Endothelial cell (in vitro differentiated cells): Measurements from ENCODE around the gene GLTPD2. TPM values are rescaled to one million over a fixed set of nuclear protein-coding genes. Genes with fewer than 3 reads are reported as not detected.

Experiments used
- DNase-seq: peaks from one replicate; pipeline ENCODE4 v3.0.0; 2021; ENCODE audit warnings: low spot score
- H3K27ac Mint-ChIP-seq: one replicate; pipeline ENCODE4 v1.8.0; 2021; ENCODE audit warnings: mixed read lengths, inconsistent platforms; ENCODE audit not compliant: unreplicated experiment
- H3K27me3 Mint-ChIP-seq: one replicate; pipeline ENCODE4 v1.8.0; 2021; ENCODE audit warnings: mild to moderate bottlenecking, moderate library complexity, mixed read lengths, inconsistent platforms; ENCODE audit not compliant: unreplicated experiment
- H3K36me3 Mint-ChIP-seq: one replicate; pipeline ENCODE4 v1.8.0; 2021; ENCODE audit warnings: mild to moderate bottlenecking, low read depth, mixed read lengths, inconsistent platforms; ENCODE audit not compliant: unreplicated experiment
- H3K4me1 Mint-ChIP-seq: one replicate; pipeline ENCODE4 v1.8.0; 2021; ENCODE audit warnings: mild to moderate bottlenecking, mixed read lengths, inconsistent platforms; ENCODE audit not compliant: unreplicated experiment
- H3K4me3 Mint-ChIP-seq: one replicate; pipeline ENCODE4 v1.8.0; 2021; ENCODE audit warnings: mild to moderate bottlenecking, mixed read lengths, inconsistent platforms; ENCODE audit not compliant: unreplicated experiment
- H3K9me3 Mint-ChIP-seq: one replicate; pipeline ENCODE4 v1.8.0; 2021; ENCODE audit warnings: mixed read lengths, inconsistent platforms; ENCODE audit not compliant: unreplicated experiment
- total RNA-seq: library from RNA; stranded (reverse); fragmentation: NEBNext Ultra II Directional; extraction: Animal tissue kit (Norgen Biotek cat#: 25700); gene quantifications from one replicate; pipeline ENCODE4 v1.2.1, GENCODE V29; 2021; ENCODE audit not compliant: unreplicated experiment
- TF ChIP-seq, protein P1 (sequence below): fragments of 200-600 bp; sonication (generic); IDR thresholded peaks from one replicate; pipeline ENCODE4 v1.5.0; 2021; ENCODE audit warnings: antibody characterized with exemption; ENCODE audit not compliant: unreplicated experiment

GLTPD2 gene
- total RNA-seq, 1 donor from 2014 or later: not detected

DNA sequence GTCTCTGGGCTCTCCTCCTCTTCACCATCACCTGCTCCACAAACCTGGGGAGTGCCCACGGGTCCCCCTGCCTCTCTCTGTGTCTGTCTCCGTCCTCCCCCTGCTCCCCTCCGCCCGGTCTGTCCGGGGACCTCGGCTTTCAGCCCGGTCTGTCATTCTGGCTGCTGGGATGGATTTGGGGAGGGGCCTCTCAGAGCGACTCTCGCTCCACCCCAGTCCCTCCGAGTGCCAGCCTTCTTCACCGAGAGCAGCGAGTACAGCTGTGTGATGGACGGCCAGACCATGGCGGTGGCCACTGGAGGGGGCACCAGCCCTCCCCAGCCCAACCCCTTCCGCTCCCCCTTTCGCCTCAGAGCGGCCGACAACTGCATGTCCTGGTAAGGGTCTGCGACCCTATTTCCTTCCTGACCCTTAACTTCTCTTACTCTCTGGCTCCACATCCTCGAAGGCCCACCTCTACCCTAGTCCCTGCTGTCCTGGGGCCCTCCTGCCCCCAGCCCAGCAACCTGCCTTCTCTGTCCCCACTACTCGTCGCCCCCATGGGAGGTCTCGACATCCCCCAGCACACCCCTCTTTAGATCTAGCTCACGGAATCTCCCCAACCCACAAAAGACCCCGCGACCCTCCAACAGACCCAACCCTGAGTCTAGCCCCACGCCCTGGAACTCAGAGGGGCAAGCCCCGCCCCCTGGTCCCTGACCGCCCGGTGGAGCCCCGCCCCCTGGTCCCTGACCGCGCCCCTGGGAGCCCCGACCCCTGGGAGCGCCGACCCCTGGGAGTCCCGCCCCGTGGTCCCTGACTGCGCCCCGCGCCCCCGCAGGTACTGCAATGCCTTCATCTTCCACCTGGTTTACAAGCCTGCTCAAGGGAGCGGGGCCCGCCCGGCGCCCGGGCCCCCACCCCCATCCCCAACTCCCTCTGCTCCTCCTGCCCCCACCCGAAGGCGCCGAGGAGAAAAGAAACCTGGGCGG is 43.5 kb upstream of the GLTPD2 start:
- no peaks in the 10 kb centered on the region for H3K9me3 Mint-ChIP-seq
- peak overlapping the region; percentile 13 for H3K27ac Mint-ChIP-seq

DNA sequence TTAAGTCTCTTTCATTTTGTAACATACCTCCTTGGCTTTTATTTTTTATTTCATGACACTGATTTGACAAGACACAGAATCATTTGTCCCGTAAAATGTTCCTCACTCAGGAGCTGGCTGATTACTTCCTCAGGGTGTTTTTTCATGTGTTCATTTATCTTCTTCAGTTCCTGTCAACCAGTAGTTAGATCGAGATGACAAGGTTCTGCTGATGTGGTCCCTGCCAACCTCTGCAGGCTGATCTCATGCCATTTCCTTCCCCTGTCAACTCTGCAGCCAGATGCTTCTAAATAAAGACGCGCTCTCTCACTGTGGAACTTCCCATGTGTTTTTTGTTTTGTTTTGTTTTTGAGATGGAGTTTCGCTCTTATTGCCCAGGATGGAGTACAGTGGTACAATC is 40.9 kb upstream of the GLTPD2 start:
- H3K27me3 Mint-ChIP-seq: peaks cover 13% of the 10 kb centered on the region

More for the DNA sequence above, 43.5 kb upstream of the GLTPD2 start:
- peak; percentile 37 for DNase-seq
- TF ChIP-seq, protein P1, sequence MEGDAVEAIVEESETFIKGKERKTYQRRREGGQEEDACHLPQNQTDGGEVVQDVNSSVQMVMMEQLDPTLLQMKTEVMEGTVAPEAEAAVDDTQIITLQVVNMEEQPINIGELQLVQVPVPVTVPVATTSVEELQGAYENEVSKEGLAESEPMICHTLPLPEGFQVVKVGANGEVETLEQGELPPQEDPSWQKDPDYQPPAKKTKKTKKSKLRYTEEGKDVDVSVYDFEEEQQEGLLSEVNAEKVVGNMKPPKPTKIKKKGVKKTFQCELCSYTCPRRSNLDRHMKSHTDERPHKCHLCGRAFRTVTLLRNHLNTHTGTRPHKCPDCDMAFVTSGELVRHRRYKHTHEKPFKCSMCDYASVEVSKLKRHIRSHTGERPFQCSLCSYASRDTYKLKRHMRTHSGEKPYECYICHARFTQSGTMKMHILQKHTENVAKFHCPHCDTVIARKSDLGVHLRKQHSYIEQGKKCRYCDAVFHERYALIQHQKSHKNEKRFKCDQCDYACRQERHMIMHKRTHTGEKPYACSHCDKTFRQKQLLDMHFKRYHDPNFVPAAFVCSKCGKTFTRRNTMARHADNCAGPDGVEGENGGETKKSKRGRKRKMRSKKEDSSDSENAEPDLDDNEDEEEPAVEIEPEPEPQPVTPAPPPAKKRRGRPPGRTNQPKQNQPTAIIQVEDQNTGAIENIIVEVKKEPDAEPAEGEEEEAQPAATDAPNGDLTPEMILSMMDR: no peak
- Mint-ChIP-seq H3K27me3 (peaks cover 24% of the 10 kb centered on the region), H3K4me3 (peak overlapping the region; percentile 76), H3K36me3 (no peaks in the 10 kb centered on the region), H3K4me1 (peaks cover 15% of the 10 kb centered on the region)

DNA sequence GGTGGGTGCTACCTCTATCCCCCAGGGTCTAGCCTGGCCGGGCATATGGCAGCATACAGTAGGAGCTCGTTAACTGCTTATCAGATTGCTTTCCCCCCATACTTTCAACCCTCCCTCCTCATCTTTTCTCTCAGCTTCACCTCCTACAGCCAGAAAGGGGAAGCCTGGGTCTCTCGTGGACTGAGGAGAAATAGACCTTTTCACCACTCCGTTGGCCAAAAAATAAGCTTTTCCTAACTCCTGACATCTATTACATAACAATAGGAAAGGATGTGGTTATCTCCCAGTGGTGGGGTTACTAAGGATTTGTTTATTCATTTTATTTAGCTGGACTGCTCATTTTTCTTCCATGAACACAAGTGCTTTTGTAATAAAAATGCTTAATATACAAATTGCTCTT is 40.1 kb upstream of the GLTPD2 start:
- H3K9me3 Mint-ChIP-seq: no peaks in the 10 kb centered on the region
- H3K4me3 Mint-ChIP-seq: no peak overlapping the region
- peaks cover 11% of the 10 kb centered on the region for H3K27me3 Mint-ChIP-seq
- peak overlapping the region; percentile 31 for H3K27ac Mint-ChIP-seq
- no peak for DNase-seq
- peaks cover 16% of the 10 kb centered on the region for H3K4me1 Mint-ChIP-seq
- TF ChIP-seq, protein P1: no peak
- no peaks in the 10 kb centered on the region for H3K36me3 Mint-ChIP-seq

More for the DNA sequence above, 40.9 kb upstream of the GLTPD2 start:
- Mint-ChIP-seq H3K9me3 (no peaks in the 10 kb centered on the region), H3K4me1 (peaks cover 15% of the 10 kb centered on the region), H3K36me3 (no peaks in the 10 kb centered on the region), H3K4me3 (peak overlapping the region; percentile 44), H3K27ac (no peak overlapping the region)
- TF ChIP-seq, protein P1: no peak
- DNase-seq: no peak

DNA sequence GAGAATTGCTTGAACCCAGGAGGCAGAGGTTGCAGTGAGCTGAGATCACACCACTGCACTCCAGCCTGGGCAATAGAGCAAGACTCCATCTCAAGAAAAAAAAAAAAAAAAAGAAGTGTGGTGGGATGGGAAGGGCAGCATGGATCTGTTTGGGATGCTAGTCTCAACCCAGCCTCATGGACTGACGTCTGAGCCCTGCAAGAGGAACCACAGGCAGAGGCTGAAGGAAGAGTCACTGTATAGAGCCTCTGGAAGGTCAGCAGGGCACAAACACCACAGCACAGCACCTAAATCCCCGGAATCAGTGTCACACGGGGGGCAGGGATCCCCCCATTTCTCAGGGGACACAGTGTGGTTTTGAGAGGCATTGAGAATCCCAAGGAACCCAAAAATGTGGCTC is 38.2 kb upstream of the GLTPD2 start:
- Mint-ChIP-seq H3K4me3 (no peak overlapping the region), H3K4me1 (peaks cover 16% of the 10 kb centered on the region), H3K27ac (no peak overlapping the region), H3K36me3 (no peaks in the 10 kb centered on the region), H3K9me3 (no peaks in the 10 kb centered on the region), H3K27me3 (peaks cover 8% of the 10 kb centered on the region)
- TF ChIP-seq, protein P1: no peak
- DNase-seq: no peak

DNA sequence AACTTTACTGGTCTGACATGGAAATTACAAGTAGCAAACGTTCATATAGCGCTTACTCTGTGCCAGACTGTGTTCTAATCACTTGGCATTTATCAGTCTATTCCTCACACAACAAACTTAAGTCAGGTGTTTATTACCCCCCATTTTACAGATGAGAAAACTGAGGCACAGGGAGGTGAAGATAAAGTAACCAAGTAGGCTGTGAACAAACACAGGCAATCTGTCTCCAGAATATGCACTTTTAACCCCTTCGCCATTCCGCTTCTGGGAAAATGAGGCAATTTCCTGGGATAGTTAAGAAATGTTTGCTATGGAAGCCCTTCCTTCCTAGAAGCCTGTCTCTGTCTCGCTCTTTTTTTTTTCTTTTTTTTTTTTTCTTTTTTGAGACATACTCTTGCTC is 36.8 kb upstream of the GLTPD2 start:
- no peak overlapping the region for H3K4me3 Mint-ChIP-seq
- no peak overlapping the region for H3K27ac Mint-ChIP-seq
- no peaks in the 10 kb centered on the region for H3K36me3 Mint-ChIP-seq
- peaks cover 2% of the 10 kb centered on the region for H3K27me3 Mint-ChIP-seq
- DNase-seq: no peak
- H3K4me1 Mint-ChIP-seq: peaks cover 16% of the 10 kb centered on the region
- H3K9me3 Mint-ChIP-seq: no peaks in the 10 kb centered on the region
- TF ChIP-seq, protein P1: no peak
